ENCODE results near the gene GPRASP2.

GPRASP2 gene

DNA sequence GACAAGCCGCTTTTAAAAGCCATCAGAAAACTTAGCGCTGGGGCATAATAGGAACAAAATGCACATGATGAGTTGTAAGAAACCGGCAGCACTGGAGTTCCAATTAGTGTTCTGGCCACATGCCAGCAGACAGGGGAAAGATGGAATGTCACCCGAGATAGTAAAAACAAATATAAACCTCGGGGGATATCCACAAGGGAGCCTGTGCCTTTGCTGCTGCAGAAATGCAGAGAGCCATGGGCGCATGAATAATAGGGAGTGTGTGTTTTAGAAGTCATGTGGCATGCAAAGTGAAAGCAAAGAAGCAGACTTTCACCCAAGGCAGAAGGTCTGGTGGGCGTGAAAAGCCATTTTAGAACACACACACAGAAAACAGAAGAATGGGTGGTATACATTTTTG lies 27.4 kb downstream of the GPRASP2 start:
- Histone ChIP-seq H3K4me1 (ENCODE audit: insufficient read depth, low read length, severe bottlenecking) (no peaks in the 10 kb centered on the region), H4K20me1 (ENCODE audit: insufficient read depth, low read length) (no peaks in the 10 kb centered on the region), H3K9me2 (ENCODE audit: low read depth, low read length) (no peaks in the 10 kb centered on the region), H3K27me3 (ENCODE audit: insufficient read depth, low read length) (no peaks in the 10 kb centered on the region), H3K27ac (ENCODE audit: low read depth, low read length, poor library complexity, severe bottlenecking) (no peak overlapping the region), H3K4me3 (ENCODE audit: low read depth, low read length, poor library complexity, severe bottlenecking) (no peak overlapping the region), H3F3A (ENCODE audit: insufficient read depth, low read length) (no peaks in the 10 kb centered on the region), H3K9me3 (ENCODE audit: low read length) (no peaks in the 10 kb centered on the region), H2AFZ (ENCODE audit: low read length) (no peak overlapping the region), H3K79me2 (ENCODE audit: insufficient read depth, low read length) (no peaks in the 10 kb centered on the region), H3K9ac (ENCODE audit: low read length) (no peak overlapping the region), H3K4me2 (ENCODE audit: low read length) (no peak overlapping the region), H3K36me3 (ENCODE audit: insufficient read depth, low read length) (no peaks in the 10 kb centered on the region)
- TF ChIP-seq, protein P1, sequence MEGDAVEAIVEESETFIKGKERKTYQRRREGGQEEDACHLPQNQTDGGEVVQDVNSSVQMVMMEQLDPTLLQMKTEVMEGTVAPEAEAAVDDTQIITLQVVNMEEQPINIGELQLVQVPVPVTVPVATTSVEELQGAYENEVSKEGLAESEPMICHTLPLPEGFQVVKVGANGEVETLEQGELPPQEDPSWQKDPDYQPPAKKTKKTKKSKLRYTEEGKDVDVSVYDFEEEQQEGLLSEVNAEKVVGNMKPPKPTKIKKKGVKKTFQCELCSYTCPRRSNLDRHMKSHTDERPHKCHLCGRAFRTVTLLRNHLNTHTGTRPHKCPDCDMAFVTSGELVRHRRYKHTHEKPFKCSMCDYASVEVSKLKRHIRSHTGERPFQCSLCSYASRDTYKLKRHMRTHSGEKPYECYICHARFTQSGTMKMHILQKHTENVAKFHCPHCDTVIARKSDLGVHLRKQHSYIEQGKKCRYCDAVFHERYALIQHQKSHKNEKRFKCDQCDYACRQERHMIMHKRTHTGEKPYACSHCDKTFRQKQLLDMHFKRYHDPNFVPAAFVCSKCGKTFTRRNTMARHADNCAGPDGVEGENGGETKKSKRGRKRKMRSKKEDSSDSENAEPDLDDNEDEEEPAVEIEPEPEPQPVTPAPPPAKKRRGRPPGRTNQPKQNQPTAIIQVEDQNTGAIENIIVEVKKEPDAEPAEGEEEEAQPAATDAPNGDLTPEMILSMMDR (IDR thresholded peaks at IDR 0.05; ENCODE audit: low read length): no peak
- TF ChIP-seq EZH2 (IDR thresholded peaks at IDR 0.05; ENCODE audit: borderline replicate concordance, low read length): no peak

DNA sequence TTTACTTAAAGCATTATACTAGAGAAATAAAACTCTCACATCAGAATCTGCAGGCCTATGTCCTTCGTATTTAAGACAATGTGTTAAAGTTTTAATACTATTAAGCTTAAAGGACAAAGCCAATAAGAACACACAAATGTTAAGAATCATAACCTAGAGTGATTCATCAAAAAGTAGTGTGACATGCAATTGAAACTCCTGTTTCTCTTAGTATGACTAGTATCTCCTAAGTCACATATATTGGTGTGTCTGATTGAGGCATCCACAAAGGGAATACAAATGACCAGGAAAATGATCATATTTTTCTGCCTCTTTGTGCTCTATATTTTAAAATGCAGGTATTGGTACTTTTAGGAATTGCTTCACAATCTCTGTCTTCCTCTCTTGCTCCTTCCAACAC lies 32.1 kb downstream of the GPRASP2 start:
- Histone ChIP-seq H3K4me3 (ENCODE audit: low read depth, low read length, poor library complexity, severe bottlenecking) (no peak overlapping the region), H3K9ac (ENCODE audit: low read length) (no peak overlapping the region), H2AFZ (ENCODE audit: low read length) (no peak overlapping the region), H3K36me3 (ENCODE audit: insufficient read depth, low read length) (no peaks in the 10 kb centered on the region), H4K20me1 (ENCODE audit: insufficient read depth, low read length) (no peaks in the 10 kb centered on the region), H3K27ac (ENCODE audit: low read depth, low read length, poor library complexity, severe bottlenecking) (no peak overlapping the region), H3K4me2 (ENCODE audit: low read length) (no peak overlapping the region), H3F3A (ENCODE audit: insufficient read depth, low read length) (no peaks in the 10 kb centered on the region), H3K9me2 (ENCODE audit: low read depth, low read length) (no peaks in the 10 kb centered on the region), H3K79me2 (ENCODE audit: insufficient read depth, low read length) (no peaks in the 10 kb centered on the region), H3K9me3 (ENCODE audit: low read length) (no peaks in the 10 kb centered on the region), H3K4me1 (ENCODE audit: insufficient read depth, low read length, severe bottlenecking) (no peaks in the 10 kb centered on the region), H3K27me3 (ENCODE audit: insufficient read depth, low read length) (no peaks in the 10 kb centered on the region)
- TF ChIP-seq, protein P1 (IDR thresholded peaks at IDR 0.05; ENCODE audit: low read length): no peak
- no peak for TF ChIP-seq EZH2 (IDR thresholded peaks at IDR 0.05; ENCODE audit: borderline replicate concordance, low read length)

DNA sequence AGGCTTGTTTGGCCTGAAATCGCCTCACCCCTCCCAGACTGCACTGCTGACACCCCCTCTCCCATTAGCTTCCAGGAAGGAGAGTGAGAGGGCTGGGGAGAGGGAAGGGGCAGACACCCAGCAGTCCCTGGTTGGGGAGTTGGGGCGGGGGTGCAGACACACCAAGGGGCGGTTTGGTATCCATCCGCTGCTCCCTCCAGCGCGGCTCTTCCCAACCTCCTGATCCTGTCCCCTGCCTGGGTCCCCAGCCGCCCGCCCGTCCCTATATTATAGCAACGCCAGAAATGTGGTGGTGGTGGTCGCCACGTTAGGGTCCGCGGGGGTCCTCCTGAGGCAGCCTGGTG lies 33.2 kb downstream of the GPRASP2 start:
- no peaks in the 10 kb centered on the region for H3F3A ChIP-seq (ENCODE audit: insufficient read depth, low read length)
- no peaks in the 10 kb centered on the region for H3K9me2 ChIP-seq (ENCODE audit: low read depth, low read length)
- H3K36me3 ChIP-seq (ENCODE audit: insufficient read depth, low read length): no peaks in the 10 kb centered on the region
- H3K79me2 ChIP-seq (ENCODE audit: insufficient read depth, low read length): no peaks in the 10 kb centered on the region
- no peak overlapping the region for H3K9ac ChIP-seq (ENCODE audit: low read length)
- H3K4me3 ChIP-seq (ENCODE audit: low read depth, low read length, poor library complexity, severe bottlenecking): no peak overlapping the region
- TF ChIP-seq, protein P1 (IDR thresholded peaks at IDR 0.05; ENCODE audit: low read length): no peak
- no peak for TF ChIP-seq EZH2 (IDR thresholded peaks at IDR 0.05; ENCODE audit: borderline replicate concordance, low read length)
- H3K9me3 ChIP-seq (ENCODE audit: low read length): no peaks in the 10 kb centered on the region
- no peaks in the 10 kb centered on the region for H3K27me3 ChIP-seq (ENCODE audit: insufficient read depth, low read length)
- H3K4me2 ChIP-seq (ENCODE audit: low read length): no peak overlapping the region
- H4K20me1 ChIP-seq (ENCODE audit: insufficient read depth, low read length): no peaks in the 10 kb centered on the region
- H2AFZ ChIP-seq (ENCODE audit: low read length): no peak overlapping the region
- no peak overlapping the region for H3K27ac ChIP-seq (ENCODE audit: low read depth, low read length, poor library complexity, severe bottlenecking)
- no peaks in the 10 kb centered on the region for H3K4me1 ChIP-seq (ENCODE audit: insufficient read depth, low read length, severe bottlenecking)
